Activated gamma-delta T cell (primary cell): ENCODE results near the gene CPNE2.

ENCODE experiments used
- DNase-seq: peaks from one replicate; lab custom pipeline; 2025; lab: John Stamatoyannopoulos, UW

Gene CPNE2

DNA sequence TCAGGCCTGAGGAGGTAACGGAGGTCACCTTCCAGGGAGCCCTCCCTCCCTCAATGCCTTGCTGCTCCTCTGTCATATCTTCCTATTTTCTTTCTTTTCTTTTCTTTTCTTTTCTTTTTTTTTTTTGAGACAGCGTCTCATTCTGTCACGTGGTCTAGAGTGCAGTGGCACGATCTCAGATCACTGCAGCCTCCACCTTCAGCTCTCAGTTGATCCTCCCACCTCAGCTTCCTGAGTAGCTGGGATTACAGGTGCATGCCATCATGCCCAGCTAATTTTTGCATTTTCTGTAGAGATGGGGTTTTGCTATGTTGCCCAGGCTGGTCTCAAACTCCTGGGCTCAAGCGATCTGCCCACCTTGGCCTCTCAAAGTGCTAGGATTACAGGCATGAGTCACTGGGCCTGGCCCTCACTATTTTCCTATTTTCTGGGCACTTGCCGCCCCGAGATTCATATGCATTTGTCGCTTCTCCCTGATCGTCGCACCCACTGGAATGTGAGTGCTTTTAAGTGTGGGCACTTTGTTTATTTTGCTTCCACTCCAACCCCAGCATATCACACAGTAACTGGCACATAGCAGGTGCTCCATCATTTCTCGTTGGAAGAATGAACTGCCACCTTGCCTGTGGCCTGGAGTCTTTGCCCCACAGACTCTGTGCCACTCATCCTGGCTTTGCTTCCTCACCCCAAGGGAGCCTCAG, 31.7 kb downstream of the CPNE2 start:
- no peak for DNase-seq

DNA sequence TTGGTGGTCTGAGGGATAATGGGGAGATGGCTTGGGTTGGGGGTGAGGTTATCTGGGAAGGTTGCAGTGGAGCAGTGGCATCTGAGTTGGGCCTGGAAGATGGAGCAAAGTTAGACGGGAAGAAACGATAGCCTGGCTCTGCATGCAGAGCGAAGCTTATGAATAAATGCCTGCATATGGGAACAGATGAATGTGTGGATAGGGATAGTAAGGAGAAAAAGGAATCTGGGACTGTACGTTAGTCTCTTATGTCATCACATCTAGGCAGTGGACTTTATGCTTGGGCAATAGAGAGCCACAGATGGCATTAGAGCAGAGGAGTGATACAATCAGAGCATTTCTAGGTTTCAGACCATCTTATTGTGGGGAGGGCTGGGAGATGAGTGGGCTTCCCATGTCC, 33.0 kb downstream of the CPNE2 start:
- DNase-seq = no peak

DNA sequence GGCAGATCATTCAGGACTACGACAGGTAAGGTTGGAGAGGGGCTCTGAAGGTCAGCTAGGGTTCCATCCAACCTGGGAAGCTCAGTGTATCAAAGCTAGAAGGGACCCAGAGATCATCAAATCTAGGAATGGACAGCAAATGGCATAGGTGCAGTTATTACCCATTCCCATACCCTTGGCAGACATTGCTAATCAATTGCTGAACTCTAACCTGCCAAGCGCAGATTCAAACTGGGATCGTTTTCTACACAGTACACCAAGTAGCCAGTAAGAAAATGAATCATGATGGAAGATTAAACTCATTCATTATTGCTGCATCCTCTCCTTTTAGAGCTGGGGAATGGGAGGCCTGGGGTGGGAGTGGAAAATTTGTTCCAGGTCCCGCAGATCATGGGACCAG, 33.6 kb downstream of the CPNE2 start:
- no peak for DNase-seq

DNA sequence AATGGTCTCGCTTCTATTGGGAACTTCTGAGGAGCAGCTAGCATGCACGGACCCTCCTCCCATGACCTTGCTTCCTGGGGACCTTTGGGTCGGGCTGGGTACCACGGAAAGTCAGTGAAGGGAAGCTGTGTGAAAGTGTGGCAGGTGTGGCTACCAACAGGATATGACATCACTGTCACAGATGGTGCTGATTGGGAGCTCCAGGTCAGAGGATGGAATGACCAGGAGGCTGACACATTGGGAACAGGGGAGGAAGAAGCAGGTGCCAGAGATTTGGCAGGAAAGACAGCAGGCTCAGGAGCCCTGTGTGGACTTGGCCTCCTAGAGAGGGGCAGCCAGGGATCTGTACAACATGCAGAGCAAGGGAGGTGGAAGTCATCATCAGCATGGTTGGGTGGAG, 34.0 kb downstream of the CPNE2 start:
- no peak for DNase-seq

DNA sequence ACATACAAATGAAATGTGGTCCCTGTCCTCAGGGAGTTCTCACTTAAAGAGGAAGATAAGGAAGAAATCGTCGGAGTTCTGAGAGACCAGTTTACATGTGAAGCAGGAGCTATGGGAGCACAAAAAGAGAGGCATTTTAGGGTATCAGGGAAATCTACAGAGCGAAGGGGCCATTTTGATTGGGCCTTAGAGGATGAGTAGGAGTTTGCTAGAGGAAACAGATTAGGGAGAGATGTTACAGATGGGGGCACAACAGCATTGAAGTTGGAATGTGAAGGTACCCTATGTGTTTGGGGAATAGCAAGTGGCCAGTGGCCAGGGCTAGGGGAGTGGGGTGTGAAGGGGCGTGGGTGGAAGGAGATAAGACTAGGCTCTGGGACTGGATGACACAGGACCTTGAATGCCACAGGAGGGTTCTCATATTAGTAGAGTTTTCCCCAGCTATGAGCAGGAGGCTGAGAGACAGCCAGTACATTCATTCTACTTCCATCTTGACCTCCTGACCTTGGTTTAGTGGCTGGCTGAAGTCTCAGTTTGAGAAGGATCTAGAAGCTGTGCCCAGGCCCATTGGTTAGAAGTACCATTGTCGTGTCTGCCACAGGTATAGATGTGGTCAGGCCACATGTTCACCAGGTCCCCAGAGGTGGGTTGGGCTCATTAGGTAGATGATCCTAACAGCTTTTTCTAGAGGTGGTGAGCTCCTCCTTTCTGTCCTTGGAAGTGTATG, 34.8 kb downstream of the CPNE2 start:
- DNase-seq = no peak

DNA sequence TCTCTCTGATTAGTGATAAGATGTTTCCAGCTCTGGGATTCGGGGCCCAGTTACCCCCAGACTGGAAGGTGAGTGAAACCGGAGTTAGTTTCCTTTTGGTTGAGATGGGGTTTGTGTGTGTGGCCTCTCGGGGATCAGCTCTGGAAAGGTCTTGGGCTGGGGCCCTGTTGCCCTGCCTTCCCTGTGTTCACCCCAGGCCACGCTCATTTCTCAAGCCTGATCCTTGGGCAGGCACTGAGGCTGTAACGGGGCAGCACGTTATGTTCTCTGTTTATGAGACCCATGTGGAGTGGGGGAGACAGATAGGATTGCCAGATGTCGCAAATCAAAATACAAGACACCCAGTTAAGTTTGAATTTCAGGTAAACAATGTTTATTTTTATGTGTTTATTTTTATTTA, 35.5 kb downstream of the CPNE2 start:
- DNase-seq = no peak

DNA sequence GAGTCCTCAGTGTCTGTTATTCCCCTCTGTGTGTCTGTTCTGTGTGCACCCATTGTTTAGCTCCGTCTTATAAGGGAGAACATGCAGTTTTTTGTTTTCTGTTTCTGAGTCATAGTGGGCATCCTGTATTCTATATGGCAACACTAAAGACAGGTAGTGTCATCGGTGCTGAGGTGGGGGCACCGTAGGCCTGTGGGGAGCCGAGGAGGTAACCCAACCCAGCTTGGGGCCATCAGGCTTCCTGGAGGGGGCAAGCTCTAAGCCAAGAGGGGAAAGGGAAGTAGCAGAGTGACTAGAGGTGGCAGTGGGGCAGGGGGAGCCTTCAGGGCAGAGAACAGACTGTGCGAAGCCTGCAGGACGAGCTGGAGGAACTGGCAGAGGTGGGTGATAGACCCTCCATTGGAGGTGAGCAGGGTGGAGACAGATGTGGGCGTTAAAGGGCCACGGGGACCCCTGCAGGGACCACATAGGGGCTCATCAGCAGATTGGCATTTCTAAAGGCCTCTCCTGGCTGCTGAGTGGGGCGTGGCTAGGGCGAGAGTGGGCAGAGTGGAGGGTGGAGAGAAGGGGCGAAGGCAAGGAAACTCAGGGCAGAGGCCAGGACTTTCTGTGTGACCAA, 36.5 kb downstream of the CPNE2 start:
- peak; percentile 21 for DNase-seq

DNA sequence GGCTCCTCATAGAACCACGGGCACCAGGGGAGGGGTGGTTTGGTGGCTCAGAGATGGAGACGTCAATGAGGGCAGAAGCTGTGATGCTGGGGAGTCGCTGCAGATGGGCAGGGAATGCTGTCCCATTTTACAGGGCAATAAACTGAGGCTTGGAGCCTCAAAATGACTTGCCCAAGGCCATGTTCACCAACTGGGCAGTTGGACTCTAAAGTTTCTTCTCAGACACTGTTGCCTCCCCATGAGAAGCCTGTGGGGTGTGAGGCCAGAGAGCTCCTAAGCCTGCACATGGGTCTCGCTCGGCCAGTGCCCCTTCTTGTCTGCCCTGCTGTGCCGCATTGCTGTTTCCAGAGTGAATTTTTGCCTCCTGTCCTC, 38.6 kb downstream of the CPNE2 start:
- DNase-seq = no peak

DNA sequence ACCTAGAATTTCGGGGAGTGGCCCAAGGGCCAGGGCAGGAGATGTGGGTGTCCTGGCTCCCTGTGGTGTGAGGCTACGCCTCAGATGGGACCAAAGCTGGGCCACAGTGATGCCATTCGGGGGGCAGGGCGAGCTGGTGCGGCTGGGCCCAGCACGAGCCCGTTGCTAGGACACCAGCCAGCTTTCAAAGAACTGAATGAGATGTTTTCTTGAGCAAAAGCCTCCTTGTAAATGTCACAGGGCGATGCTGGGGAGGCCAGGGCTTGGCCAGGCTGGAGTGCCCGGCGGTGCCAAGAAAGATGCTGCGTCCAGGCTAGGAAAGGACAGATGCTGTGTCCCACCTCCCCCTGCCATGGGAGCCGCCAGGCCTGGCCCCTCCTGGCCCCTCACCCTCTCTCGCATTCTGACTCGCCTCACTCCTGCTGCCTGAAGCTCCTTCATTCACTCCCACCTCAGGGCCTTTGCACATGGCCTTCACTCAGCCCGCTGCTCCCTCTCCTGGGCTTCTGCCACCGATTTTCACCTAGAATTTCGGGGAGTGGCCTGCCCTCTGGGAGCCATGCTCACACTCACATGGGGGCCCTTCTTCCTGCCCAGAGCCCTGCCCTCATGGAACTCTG, 39.1 kb downstream of the CPNE2 start:
- no peak for DNase-seq

DNA sequence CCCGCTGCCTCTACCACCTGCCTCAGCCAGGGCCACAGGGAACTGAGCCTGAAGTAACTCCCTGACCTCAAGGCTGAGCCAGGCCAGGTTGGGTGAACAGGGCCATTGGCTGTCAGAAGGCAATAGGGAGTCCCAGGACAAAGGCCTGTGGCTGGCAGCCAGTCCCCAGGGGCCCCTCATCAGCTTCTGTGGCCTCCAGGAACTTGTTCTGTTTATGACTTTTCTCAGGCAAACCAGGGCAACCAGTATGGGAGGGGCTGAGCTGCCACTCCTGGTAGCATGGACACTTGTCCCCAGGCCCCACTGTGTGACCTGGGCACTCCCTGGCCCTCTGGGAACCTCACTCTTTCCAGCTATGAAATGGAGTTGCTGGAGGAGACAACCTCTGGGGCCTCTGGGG, 40.1 kb downstream of the CPNE2 start:
- no peak for DNase-seq

DNA sequence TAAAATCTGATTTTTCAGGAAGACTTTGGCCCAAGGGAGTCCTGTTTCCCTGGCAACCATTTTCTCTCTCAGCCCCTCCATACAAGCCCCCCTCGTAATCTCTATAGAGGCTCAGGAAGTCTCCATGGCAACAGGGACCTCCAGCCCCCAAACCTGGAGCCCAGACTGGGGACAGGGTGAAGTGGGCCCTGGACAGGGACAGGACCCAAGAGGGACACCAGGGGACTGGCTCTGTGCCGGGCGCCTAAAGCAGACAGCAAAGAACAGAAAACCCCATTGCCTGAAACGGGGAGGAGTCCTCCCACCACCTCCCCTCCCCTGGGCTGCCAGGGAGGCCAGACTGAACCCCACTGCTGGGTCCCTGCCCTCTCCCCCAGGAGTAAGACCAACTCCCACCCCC, 40.6 kb downstream of the CPNE2 start:
- DNase-seq = no peak

DNA sequence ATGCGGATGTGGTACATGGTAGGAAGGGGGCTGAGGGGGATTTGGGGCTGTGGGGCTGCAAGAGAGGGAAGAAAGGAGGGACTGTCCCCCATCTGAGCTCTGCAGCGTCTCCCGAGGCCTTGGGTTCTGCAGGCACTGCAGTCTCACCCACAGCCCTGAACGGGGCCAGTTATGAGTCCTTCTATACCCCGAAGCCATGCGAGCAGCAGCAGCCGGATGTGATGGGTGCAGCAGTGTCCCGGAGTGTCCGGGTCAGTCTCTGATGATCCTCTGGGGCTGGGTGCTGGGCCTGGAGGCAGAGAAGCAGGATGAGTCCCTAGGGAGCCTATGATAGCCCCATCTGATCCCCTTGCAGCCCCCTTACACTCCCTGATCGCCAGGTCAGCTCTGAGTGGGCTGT, 41.5 kb downstream of the CPNE2 start:
- DNase-seq = no peak

DNA sequence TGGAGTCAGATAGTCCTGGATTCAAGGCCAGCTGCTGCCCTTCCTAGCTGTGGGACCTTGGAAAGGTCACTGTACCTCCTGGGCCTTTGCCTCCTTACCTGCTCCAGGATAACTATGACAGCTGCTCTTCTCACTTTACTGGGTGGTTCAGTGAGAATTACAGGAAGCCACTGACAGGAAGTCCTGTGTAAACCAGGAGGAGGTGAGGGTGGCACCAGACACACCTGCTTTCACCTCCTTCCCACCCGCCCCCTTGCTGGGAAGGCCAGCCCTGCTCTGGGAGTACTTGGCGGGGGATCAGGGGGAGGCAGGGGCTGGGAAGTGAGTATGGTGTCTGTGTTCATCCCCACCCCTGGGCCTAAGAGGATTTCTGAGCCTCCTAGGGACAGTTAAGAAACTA, 42.6 kb downstream of the CPNE2 start:
- DNase-seq = no peak

DNA sequence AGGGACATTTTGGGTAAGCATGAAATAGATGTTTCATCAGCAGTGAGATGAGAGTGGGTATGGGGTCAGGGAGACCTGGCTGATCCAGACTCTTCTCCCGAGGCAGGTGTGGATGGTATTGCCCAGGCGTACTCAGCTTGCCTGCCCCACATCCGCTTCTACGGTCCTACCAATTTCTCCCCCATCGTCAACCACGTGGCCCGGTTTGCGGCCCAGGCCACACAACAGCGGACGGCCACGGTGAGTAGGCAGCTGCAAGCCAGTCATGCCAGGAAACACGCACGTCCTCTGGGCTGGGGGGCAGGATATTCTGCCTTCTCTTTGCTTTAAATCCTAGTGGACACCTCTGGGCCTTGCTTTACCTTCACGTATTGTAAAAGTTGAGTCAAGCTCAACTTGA, 44.7 kb downstream of the CPNE2 start:
- no peak for DNase-seq

DNA sequence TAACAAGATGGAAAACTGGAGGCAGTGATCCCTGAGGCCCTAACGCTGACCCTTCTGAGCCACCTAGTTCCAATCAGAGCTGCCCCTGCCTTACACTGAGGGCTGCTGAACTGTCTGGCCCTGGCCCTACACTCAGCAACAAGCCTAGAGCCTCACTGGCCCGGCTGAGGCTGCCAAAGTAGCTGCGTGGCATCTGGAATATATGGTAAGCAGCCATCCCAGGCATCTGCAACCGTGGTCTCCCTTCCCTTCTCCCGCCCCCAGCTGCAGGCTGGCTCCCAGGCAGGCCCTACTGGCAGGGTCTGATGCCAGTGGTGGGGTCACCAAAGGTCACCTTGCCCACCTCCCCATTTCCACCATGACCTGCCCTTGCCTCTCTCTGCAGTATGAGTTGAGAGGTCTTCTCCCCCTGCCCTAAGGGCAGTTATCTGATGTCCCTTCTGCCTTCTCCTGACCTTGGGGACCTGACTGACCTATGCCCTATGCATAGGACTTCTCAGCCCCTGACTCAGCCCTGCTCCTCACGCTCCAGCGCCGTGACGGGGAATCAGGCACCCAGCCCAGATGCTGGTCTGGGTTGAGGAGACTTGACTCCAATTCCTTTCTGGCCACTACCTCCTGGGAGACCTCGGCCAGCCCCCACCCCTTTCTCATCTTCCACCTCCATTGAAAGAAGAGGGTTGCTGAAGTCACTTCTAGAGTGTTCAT, 45.3 kb downstream of the CPNE2 start:
- DNase-seq = no peak

DNA sequence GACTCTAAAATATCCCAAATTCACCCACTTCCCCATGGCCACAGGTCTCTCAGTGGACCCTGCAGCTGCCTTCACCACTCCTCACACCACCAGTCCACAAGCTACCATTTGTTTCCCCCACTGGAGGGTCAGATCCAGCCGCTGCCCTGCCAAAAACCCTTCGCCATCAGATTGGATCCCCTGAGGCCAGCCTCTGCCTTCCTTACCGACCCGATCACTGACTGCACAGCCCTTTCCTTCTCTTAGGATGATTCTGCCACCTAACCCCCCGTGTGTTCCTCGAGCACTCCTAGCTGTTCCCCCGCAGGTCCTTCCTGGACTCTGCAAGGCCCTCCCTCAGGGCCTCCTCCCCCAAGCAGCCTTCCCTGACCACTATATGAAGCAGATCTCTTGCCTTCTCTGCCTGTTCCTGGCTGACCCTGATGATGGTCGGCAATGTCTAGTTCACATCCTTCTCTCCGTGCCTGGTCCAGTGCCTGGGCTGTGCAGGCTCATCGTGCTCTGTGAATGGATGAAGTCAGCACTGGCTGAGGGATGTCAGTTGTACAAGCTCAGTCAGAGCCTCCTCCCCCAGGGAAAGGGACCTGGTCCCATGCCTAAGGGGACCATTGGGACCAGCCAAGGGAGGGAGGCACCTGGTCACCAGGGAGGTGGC, 46.0 kb downstream of the CPNE2 start:
- DNase-seq = no peak

DNA sequence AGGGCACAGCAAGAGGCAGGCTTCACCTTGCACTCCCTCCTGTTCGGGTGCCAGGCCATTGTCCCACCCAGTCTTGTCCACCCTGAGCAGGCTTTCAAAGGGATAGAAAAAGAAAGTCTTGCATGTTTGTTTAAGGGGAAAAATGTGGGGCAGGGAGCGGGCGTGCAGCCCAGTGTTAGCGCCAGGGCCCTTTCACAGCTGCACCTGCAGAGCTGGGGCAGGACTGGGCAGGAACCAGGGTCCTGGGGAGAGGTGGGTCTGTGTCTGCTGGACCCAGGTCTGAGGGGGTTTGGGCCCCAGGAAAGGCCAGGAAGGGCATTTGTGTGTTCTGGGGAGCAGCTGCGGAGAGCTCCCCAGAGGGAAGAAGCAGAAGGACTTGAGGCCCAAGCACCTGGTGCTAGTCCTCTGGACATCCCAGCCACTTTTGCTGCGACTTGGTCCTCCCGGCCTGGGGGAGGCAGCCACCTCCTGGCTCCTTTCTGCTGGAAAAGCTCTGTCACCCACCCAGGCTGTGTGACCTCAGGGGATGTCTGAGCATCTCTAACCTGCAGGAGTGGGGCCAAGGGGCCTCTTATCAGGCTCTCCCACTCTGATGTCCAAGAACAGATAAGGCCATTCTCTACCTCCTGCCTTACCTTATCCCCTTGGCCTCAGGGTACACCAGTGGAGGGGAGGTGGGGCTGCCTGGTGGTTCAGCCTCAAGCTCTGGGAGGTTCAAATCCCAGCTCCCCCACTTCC, 48.7 kb downstream of the CPNE2 start:
- no peak for DNase-seq

DNA sequence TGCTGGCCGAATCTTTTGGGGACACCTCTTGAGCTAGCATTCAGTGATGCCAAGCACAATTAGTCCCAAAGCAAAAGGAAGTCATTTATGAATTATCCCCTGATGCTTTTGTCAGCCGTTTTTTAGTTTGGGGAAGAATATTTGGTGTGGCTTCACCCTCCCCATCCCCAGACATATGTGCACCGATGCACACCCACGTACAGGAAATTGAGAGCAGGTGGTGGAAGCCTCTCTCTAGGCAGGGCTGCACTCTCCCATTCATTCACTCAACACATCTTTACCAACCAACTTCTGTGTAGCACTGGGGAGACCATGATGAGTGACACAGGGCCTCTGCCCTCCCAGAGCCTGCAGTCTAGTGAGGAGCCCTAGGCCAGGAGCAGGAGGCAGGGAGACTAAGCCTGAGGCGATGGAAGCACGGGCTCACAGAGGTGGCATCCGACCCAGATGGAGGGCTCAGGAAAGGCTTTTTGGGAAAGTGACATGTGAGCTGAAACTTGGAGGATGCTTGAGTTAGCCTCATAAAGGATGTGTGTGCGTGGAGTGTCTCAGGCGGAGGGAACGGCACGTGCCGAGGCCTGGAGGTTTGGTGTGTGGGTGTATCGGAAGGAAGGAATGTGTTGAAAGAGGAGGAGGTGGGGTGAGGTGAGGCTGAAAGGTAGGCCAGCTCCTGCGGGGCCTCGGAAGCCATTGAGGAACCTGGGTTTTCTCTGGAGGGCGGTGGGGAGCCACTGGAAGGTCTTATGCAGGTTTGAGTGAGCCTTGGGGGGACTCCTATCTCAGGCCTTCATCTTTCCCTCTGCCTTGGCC, 49.6 kb downstream of the CPNE2 start:
- no peak for DNase-seq

DNA sequence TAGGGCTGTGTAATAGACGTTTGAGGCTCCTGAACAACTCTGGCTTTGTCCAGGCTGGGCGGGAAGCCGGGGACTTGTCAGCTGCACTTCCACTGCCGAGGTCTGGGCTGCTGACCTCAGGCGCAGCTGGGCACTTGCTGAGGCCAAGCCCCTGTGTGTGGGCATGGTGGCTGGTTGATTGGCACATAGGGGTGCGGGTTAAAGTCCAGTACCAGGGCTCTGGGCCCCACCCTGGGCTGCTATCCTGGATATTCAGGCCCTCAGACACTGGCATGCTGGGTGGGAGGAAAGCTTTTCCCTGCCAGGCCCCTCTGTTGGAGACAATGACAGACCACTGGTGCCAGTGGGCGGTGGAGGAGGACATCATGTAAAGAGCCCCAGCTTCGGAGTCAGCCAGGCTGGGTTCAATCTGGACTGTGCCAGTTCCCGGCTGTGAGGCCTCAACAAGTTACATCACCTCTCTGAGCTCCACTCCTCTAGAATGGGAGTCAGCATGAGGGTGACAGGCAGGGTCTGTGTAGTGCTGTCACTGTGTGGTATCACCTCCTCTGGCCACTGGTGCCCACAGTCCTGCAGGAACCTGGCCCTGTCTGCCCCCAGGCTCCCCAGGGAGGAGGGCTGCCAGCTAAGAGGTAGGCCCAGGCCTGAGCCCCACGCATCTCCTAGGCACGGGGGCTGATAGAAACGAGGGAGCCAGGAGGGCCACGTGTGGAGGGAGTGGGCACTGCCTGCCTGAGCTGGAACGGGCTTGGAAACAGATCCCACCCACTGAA, 51.0 kb downstream of the CPNE2 start:
- DNase-seq = no peak
